ENCODE results near the gene FMO3.

- TF ChIP-seq CTCF (conservative IDR thresholded peaks at IDR 0.05) (no peak), ZFX (IDR thresholded peaks at IDR 0.05) (no peak)
Measured at GRCh38 chr1:171142416-171143385, 52.0 kb downstream of the FMO3 start.

Measured in C4-2B (cell line).